Measurements from ENCODE around the gene SH3BP2.

SH3BP2 gene

DNA sequence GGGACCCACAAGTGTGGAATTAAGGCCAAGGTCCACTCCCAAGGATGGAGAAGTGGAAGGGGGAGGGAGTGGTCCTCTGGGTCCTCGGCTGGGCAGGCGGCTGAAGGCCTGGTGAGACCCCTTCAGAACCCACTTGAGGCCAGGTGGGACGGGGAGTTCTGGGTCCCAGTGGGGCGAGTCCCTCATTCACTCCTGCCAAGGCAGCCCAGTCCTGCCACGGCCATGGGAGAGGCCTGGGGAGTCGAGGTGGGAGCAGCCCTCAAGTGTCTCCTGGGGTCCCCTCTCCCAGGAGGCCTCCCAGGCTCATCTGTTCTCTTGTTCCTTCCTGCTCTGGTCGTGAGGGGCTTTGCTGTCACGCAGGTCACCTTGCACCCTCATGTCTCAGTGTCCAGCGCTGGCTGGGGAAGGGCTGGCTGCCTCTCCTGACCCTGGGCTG, 6.1 kb upstream of the SH3BP2 start:
- Histone ChIP-seq H3K4me3 (ENCODE audit: extremely low read depth, insufficient read depth, low read length, poor library complexity, severe bottlenecking) (no peak overlapping the region), H3K36me3 (ENCODE audit: control insufficient read depth, insufficient read depth, low read length) (no peaks in the 10 kb centered on the region), H3K27ac (ENCODE audit: low read depth, low read length, severe bottlenecking) (no peak overlapping the region), H3K9me3 (ENCODE audit: control insufficient read depth, low read length) (no peaks in the 10 kb centered on the region), H3K4me1 (ENCODE audit: control insufficient read depth, insufficient read depth, low read length, poor library complexity, severe bottlenecking) (no peaks in the 10 kb centered on the region)
- whole genome bisulfite sequencing, 2 experiments (ENCODE audit: insufficient coverage in 2 of 2), result 93 to 96% methylated on average over 8 to 9 of the region's 9 CpGs

DNA sequence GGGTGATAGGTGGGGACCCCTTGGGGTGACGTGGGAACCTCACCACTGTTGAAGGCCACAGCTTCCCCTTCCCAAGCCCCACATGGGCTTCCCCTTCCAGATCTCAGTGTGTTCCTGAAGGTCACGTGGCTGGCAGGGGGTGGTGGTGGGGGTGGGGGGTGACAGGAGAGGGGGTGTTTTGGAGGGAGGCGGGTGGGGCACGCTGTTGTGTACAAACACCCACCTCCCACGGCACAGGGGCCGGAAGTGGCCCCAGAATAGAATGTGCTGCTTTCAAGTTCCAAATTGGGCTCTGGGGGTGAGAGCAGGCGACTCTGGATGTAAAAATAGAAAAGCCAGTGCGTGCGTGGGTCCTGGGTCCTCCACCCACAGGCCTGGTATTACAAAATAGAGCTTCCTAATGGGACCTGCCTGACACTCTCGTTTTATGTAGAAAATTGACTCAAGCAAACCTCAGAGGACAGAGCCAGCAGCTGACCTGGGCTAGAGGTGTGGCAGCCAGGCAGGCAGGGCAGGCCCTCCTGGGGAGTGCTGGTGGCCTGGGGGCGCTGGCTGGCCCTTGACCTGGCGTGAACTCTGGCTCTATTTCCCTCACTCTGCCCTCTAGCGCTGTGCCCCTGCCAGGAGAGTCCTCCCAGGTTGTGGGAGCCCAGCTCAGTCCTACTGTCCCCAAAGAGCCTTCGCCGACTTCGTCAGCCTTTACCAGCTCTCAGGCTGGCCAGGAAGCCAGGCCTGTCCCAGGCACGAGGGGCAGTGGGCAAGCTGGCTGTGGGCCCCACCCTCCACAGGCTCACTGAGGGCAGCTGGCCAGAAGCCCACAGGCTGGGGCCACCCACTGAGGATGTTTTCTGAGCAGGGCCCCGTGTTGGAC, 5.4 kb upstream of the SH3BP2 start:
- 83 to 85% methylated on average over 13 to 15 of the region's 18 CpGs for WGBS, 2 experiments (ENCODE audit: insufficient coverage in 2 of 2)
- no peaks in the 10 kb centered on the region for H3K4me1 ChIP-seq (ENCODE audit: control insufficient read depth, insufficient read depth, low read length, poor library complexity, severe bottlenecking)
- no peaks in the 10 kb centered on the region for H3K9me3 ChIP-seq (ENCODE audit: control insufficient read depth, low read length)
- H3K36me3 ChIP-seq (ENCODE audit: control insufficient read depth, insufficient read depth, low read length), result no peaks in the 10 kb centered on the region
- H3K4me3 ChIP-seq (ENCODE audit: extremely low read depth, insufficient read depth, low read length, poor library complexity, severe bottlenecking), result no peak overlapping the region
- H3K27ac ChIP-seq (ENCODE audit: low read depth, low read length, severe bottlenecking), result no peak overlapping the region

- WGBS, 2 experiments (ENCODE audit: insufficient coverage in 2 of 2), result 60 to 88% methylated on average over 1 to 6 of the region's 7 CpGs
- Histone ChIP-seq H3K27ac (ENCODE audit: low read depth, low read length, severe bottlenecking) (no peak overlapping the region), H3K9me3 (ENCODE audit: control insufficient read depth, low read length) (no peaks in the 10 kb centered on the region)
These were observed 4.8 kb upstream of the SH3BP2 start for GRCh38 chr4:2788101-2788500.

DNA sequence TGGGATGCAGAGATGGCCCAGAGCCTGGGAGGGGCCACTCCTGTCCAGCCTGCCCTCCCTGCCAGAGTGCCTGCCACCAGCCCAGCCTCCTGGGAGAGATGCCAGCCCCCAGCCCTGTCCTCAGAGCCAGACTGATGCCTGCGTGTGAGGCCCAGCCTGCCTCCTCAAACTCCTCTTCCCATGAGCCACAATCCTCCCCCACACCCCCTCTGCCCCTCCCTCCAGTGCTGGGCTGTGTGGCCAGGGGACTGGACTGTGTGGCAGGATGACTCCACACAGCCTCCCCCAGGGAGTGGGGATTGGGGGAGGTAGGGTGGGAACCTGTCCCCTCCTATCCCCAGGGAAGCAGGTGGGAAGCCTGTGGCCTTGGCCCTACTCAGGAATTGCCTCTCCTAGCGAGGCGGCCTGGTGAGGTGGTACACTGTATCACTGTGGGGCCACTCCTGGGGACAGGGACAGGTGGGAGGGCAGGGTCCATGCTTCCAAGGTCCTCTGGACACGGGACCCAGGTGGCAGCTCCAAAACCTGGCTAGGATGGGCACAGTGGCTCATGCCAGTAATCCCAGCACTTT, 4.3 kb upstream of the SH3BP2 start:
- Histone ChIP-seq H3K4me3 (ENCODE audit: extremely low read depth, insufficient read depth, low read length, poor library complexity, severe bottlenecking) (no peak overlapping the region), H3K9me3 (ENCODE audit: control insufficient read depth, low read length) (no peaks in the 10 kb centered on the region), H3K4me1 (ENCODE audit: control insufficient read depth, insufficient read depth, low read length, poor library complexity, severe bottlenecking) (peaks cover 4% of the 10 kb centered on the region), H3K27ac (ENCODE audit: low read depth, low read length, severe bottlenecking) (no peak overlapping the region), H3K36me3 (ENCODE audit: control insufficient read depth, insufficient read depth, low read length) (no peaks in the 10 kb centered on the region)
- 95 to 100% methylated on average over 3 to 4 of the region's 4 CpGs for WGBS, 2 experiments (ENCODE audit: insufficient coverage in 2 of 2)

More at GRCh38 chr4:2788101-2788500, 4.8 kb upstream of the SH3BP2 start:
- H3K4me3 ChIP-seq (ENCODE audit: extremely low read depth, insufficient read depth, low read length, poor library complexity, severe bottlenecking), result no peak overlapping the region
- no peaks in the 10 kb centered on the region for H3K36me3 ChIP-seq (ENCODE audit: control insufficient read depth, insufficient read depth, low read length)
- peaks cover under 1% of the 10 kb centered on the region for H3K4me1 ChIP-seq (ENCODE audit: control insufficient read depth, insufficient read depth, low read length, poor library complexity, severe bottlenecking)

DNA sequence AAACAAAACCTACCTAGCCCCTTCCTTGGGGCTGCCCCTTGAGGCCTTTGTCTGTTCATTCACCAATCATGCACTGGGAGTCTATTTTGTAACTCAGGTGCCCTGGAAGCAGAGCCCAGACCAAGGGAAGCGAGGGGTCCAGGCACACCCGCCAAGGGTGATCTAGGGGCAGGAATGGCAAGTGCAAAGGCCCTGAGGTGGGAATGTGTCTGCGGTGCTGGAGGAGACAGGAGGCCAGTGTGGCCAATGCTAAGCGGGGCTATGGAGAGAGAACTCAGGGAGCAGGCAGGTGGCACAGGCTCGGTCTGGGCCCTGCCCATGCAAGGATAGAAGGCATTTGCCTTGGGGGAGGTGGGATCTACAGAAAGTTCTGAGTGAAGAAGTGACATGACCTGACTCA, 3.5 kb upstream of the SH3BP2 start:
- H3K9me3 ChIP-seq (ENCODE audit: control insufficient read depth, low read length), result no peaks in the 10 kb centered on the region
- H3K4me3 ChIP-seq (ENCODE audit: extremely low read depth, insufficient read depth, low read length, poor library complexity, severe bottlenecking), result no peak overlapping the region
- no peak overlapping the region for H3K27ac ChIP-seq (ENCODE audit: low read depth, low read length, severe bottlenecking)
- WGBS, 2 experiments (ENCODE audit: insufficient coverage in 2 of 2), result 96 to 97% methylated on average over 5 of the region's 5 CpGs
- H3K4me1 ChIP-seq (ENCODE audit: control insufficient read depth, insufficient read depth, low read length, poor library complexity, severe bottlenecking), result peaks cover 12% of the 10 kb centered on the region
- no peaks in the 10 kb centered on the region for H3K36me3 ChIP-seq (ENCODE audit: control insufficient read depth, insufficient read depth, low read length)

DNA sequence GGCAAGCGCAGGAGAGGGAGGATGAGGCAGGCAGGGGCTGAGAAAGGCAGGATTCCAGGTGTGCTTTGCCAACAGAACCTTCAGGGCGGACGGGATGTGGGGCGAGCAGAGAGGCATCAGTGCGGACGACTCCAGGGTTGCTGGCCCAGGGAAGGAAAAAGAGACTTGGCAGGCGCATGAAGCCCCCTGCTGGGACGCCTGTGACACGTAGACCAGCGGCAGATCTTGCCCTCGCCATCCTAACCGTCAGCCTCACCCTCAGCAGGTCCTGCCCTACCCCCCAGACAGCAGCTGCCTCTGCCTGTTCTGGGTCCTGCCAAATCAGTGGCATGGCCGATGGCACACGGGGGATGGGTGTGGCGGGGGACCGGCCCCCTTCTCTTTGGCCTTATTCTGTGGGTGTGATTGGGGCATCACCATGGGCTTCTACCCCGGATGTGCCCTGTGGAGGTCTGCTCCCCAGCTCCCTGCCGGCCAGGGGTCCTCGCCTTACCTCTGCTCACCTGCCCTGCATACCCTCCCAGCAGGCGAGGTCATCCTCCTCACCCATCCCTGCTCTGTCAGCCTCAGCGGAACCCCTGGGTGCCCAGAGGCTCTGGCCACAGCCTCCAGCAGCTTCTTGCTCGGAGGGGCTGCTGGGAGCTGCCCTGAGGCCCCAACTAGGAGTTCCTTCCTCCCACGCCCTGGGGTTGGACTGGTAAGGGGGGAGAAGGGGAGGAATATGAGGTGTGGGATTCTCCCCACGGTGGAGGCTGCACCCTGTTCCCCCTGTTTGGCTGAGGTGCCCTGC, 2.9 kb upstream of the SH3BP2 start:
- H3K36me3 ChIP-seq (ENCODE audit: control insufficient read depth, insufficient read depth, low read length), result no peaks in the 10 kb centered on the region
- H3K4me1 ChIP-seq (ENCODE audit: control insufficient read depth, insufficient read depth, low read length, poor library complexity, severe bottlenecking), result peaks cover 18% of the 10 kb centered on the region
- H3K4me3 ChIP-seq (ENCODE audit: extremely low read depth, insufficient read depth, low read length, poor library complexity, severe bottlenecking), result no peak overlapping the region
- no peak overlapping the region for H3K27ac ChIP-seq (ENCODE audit: low read depth, low read length, severe bottlenecking)
- no peaks in the 10 kb centered on the region for H3K9me3 ChIP-seq (ENCODE audit: control insufficient read depth, low read length)
- WGBS, 2 experiments (ENCODE audit: insufficient coverage in 2 of 2), result 86 to 91% methylated on average over 15 to 21 of the region's 24 CpGs

GRCh38 chr4:2790583-2791517, 2.0 kb upstream of the SH3BP2 start:
- no peaks in the 10 kb centered on the region for H3K36me3 ChIP-seq (ENCODE audit: control insufficient read depth, insufficient read depth, low read length)
- 81 to 89% methylated on average over 15 to 16 of the region's 19 CpGs for WGBS, 2 experiments (ENCODE audit: insufficient coverage in 2 of 2)
- no peak overlapping the region for H3K27ac ChIP-seq (ENCODE audit: low read depth, low read length, severe bottlenecking)
- H3K4me3 ChIP-seq (ENCODE audit: extremely low read depth, insufficient read depth, low read length, poor library complexity, severe bottlenecking), result no peak overlapping the region
- H3K4me1 ChIP-seq (ENCODE audit: control insufficient read depth, insufficient read depth, low read length, poor library complexity, severe bottlenecking), result peaks cover 19% of the 10 kb centered on the region
- H3K9me3 ChIP-seq (ENCODE audit: control insufficient read depth, low read length), result no peaks in the 10 kb centered on the region

DNA sequence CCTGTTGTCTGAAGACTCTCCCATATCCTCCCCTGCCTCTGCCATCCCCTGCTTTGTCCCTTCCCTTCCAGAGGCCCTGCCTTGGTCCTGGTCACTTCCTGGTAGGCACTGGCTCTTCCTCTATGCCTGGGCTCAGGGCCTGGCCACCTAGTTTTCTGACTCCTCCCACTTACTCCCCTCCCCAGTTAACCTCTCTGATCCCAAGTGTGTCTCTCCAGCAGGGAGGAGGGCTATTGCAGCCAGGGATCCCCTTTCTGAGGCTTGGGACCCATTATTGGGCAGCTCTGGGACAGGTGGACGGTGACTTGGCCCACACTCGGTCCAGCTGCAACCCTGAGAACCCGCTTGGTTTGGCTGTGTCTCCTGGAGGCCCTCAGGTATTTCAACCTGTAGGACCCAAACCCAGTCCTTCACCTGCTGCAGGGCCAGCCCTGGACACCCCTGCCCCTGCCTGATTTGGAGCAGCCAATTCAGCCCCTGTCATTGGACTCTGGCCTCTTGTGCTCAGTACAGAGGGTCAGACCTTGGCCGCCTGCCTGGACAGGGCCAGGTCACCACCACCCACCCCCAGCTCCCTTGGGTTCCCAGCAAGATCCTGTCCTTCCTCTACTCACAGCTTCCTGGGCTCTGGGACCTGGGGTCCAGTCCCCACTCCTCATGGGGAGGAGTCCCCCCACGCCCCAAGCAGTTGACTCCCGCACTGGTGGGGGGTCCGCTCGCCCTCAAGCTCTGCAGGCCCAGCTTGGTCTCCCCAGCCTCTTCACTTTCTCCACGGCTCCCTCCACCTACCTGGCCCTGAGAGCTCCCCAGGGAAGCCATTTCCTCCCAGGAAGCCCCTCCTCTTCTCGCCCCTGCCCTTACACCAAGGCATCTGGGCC, 1.1 kb upstream of the SH3BP2 start:
- H3K4me1 ChIP-seq (ENCODE audit: control insufficient read depth, insufficient read depth, low read length, poor library complexity, severe bottlenecking), result peaks cover 21% of the 10 kb centered on the region
- H3K27ac ChIP-seq (ENCODE audit: low read depth, low read length, severe bottlenecking), result no peak overlapping the region
- H3K9me3 ChIP-seq (ENCODE audit: control insufficient read depth, low read length), result no peaks in the 10 kb centered on the region
- H3K4me3 ChIP-seq (ENCODE audit: extremely low read depth, insufficient read depth, low read length, poor library complexity, severe bottlenecking), result no peak overlapping the region
- WGBS, 2 experiments (ENCODE audit: insufficient coverage in 2 of 2), result 97 to 99% methylated on average over 8 to 9 of the region's 10 CpGs
- H3K36me3 ChIP-seq (ENCODE audit: control insufficient read depth, insufficient read depth, low read length), result no peaks in the 10 kb centered on the region

DNA sequence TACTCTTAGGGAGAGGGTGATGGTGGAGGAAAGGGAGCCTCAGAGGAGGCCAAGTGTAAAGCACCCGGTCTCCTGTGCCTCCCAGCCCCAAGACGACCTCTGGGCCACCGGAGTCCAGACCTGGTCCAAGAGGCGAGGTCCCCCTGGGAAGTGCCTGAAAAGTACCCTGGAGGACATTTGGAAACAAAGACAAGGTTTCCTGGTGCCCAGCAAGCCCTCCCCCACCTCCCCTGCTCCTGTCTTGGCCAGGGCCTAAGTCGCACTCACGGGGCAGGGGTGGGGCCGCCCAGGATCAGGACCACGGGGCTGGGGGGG, 532 bp upstream of the SH3BP2 start:
- Histone ChIP-seq H3K4me1 (ENCODE audit: control insufficient read depth, insufficient read depth, low read length, poor library complexity, severe bottlenecking) (peaks cover 21% of the 10 kb centered on the region), H3K27ac (ENCODE audit: low read depth, low read length, severe bottlenecking) (no peak overlapping the region), H3K4me3 (ENCODE audit: extremely low read depth, insufficient read depth, low read length, poor library complexity, severe bottlenecking) (no peak overlapping the region), H3K9me3 (ENCODE audit: control insufficient read depth, low read length) (no peaks in the 10 kb centered on the region), H3K36me3 (ENCODE audit: control insufficient read depth, insufficient read depth, low read length) (no peaks in the 10 kb centered on the region)
- 62 to 76% methylated on average over 7 to 8 of the region's 8 CpGs for WGBS, 2 experiments (ENCODE audit: insufficient coverage in 2 of 2)
